Loucy (cell line): Measurements from ENCODE around the gene AHNAK.

Source experiments
- H2AFZ ChIP-seq: fragments of 200-600 bp; sonication (generic); 2 replicates; pipeline ENCODE4 v1.6.0; 2016; ENCODE audit warnings: antibody characterized with exemption, mild to moderate bottlenecking, low read length, moderate library complexity
- H3F3A ChIP-seq: fragments of 200-600 bp; 2 replicates; pipeline ENCODE4 v1.6.0; 2016; ENCODE audit warnings: antibody characterized with exemption, low read depth, mild to moderate bottlenecking
- H3K27me3 ChIP-seq: fragments of 200-600 bp; sonication (generic); 2 replicates; pipeline ENCODE4 v1.6.1; 2014; ENCODE audit warnings: low read length, mild to moderate bottlenecking; ENCODE audit not compliant: insufficient read depth, poor library complexity, severe bottlenecking
- H3K36me3 ChIP-seq: fragments of 200-600 bp; sonication (generic); 2 replicates; pipeline ENCODE4 v1.6.1; 2016; ENCODE audit warnings: low read length; ENCODE audit not compliant: insufficient read depth
- H3K4me1 ChIP-seq: fragments of 200-600 bp; sonication (generic); 2 replicates; pipeline ENCODE4 v1.5.1; 2014; ENCODE audit warnings: low read length, mild to moderate bottlenecking; ENCODE audit not compliant: insufficient read depth, poor library complexity, severe bottlenecking
- H3K4me2 ChIP-seq: fragments of 200-600 bp; sonication (generic); 2 replicates; pipeline ENCODE4 v1.6.0; 2014; ENCODE audit warnings: antibody characterized with exemption, low read length, low read depth, mild to moderate bottlenecking; ENCODE audit not compliant: poor library complexity, severe bottlenecking
- H3K4me3 ChIP-seq: fragments of 200-600 bp; sonication (generic); 2 replicates; pipeline ENCODE4 v1.5.1; 2014; ENCODE audit warnings: low read length, mild to moderate bottlenecking, mixed read lengths; ENCODE audit not compliant: poor library complexity, severe bottlenecking
- H3K79me2 ChIP-seq: fragments of 200-600 bp; sonication (generic); 2 replicates; pipeline ENCODE4 v1.6.1; 2014; ENCODE audit warnings: low read length; ENCODE audit not compliant: insufficient read depth
- H3K9ac ChIP-seq: fragments of 200-600 bp; sonication (generic); 2 replicates; pipeline ENCODE4 v1.6.0; 2014; ENCODE audit warnings: mild to moderate bottlenecking, low read depth, low read length, moderate library complexity; ENCODE audit not compliant: poor library complexity, severe bottlenecking
- H3K9me2 ChIP-seq: fragments of 200-600 bp; sonication (generic); replicated peaks from 2 replicates; pipeline ENCODE4 v1.6.1; 2016; ENCODE audit warnings: low read depth, low read length, mixed read lengths
- H3K9me3 ChIP-seq: fragments of 200-600 bp; sonication (generic); 2 replicates; pipeline ENCODE4 v1.6.1; 2014; ENCODE audit warnings: mild to moderate bottlenecking, antibody characterized with exemption, low read length, low read depth; ENCODE audit not compliant: insufficient read depth
- H4K20me1 ChIP-seq: fragments of 200-600 bp; sonication (generic); 2 replicates; pipeline ENCODE4 v1.6.0; 2014; ENCODE audit warnings: antibody characterized with exemption, low read length, mild to moderate bottlenecking; ENCODE audit not compliant: insufficient read depth, poor library complexity, severe bottlenecking
- EZH2phosphoT487 ChIP-seq: fragments of 200-600 bp; IDR thresholded peaks from 2 replicates; pipeline ENCODE4 v1.6.1; 2018; ENCODE audit warnings: antibody characterized with exemption, mild to moderate bottlenecking, moderate library complexity, borderline replicate concordance
- TF ChIP-seq, protein P1 (sequence below): fragments of 200-600 bp; sonication (generic); conservative IDR thresholded peaks from 2 replicates; pipeline ENCODE4 v1.5.1; 2014; ENCODE audit warnings: mild to moderate bottlenecking, antibody characterized with exemption, low read length

The AHNAK gene

DNA sequence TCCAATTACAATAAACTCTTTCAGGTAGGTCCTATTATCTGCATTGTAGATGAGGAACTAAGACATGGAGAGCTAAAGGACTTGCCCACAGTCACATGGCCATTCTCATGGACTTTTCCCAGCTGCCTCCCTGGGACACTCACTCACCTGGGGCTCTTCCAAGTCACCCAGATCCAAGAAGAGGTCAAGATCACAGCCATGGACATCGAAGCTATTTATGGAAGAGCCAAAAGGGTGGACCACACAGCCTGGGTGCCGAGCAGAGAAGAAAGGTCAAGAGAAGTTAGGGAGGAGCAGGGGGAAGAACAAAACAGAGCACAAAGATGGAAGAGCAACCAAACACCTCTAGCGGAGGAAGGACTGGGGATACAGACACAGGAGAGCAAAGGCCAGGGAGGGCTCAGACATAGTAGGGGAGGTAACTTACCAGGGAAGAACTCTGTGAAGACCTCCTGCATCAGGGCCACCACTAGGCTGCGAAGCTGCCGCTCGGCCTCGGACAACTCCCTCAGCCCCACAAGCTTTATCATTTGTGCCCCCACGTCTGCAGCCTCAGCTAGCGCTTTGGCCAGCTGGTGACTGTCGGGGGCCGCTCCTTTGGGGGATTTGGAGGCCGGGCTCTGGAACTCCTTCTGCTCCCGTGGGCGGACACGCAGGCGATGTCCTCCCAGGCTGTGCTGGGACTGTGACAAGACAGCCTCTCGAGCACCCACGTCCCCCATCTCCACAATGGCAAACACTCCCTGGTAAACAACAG, 34.5 kb upstream of the AHNAK start:
- Histone ChIP-seq H2AFZ (no peak overlapping the region), H3K9me2 (no peaks in the 10 kb centered on the region), H3K9ac (no peak overlapping the region), H4K20me1 (peaks cover 4% of the 10 kb centered on the region), H3F3A (no peaks in the 10 kb centered on the region), H3K36me3 (peaks cover 39% of the 10 kb centered on the region; the same call in 1 of the 2 replicates), H3K4me3 (no peak overlapping the region), H3K9me3 (no peaks in the 10 kb centered on the region), H3K4me1 (no peaks in the 10 kb centered on the region), H3K79me2 (peaks cover 31% of the 10 kb centered on the region; the same call in 1 of the 2 replicates), H3K27me3 (no peaks in the 10 kb centered on the region), H3K4me2 (no peak overlapping the region)
- TF ChIP-seq, protein P1, sequence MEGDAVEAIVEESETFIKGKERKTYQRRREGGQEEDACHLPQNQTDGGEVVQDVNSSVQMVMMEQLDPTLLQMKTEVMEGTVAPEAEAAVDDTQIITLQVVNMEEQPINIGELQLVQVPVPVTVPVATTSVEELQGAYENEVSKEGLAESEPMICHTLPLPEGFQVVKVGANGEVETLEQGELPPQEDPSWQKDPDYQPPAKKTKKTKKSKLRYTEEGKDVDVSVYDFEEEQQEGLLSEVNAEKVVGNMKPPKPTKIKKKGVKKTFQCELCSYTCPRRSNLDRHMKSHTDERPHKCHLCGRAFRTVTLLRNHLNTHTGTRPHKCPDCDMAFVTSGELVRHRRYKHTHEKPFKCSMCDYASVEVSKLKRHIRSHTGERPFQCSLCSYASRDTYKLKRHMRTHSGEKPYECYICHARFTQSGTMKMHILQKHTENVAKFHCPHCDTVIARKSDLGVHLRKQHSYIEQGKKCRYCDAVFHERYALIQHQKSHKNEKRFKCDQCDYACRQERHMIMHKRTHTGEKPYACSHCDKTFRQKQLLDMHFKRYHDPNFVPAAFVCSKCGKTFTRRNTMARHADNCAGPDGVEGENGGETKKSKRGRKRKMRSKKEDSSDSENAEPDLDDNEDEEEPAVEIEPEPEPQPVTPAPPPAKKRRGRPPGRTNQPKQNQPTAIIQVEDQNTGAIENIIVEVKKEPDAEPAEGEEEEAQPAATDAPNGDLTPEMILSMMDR = no peak
- no peak for TF ChIP-seq EZH2phosphoT487

DNA sequence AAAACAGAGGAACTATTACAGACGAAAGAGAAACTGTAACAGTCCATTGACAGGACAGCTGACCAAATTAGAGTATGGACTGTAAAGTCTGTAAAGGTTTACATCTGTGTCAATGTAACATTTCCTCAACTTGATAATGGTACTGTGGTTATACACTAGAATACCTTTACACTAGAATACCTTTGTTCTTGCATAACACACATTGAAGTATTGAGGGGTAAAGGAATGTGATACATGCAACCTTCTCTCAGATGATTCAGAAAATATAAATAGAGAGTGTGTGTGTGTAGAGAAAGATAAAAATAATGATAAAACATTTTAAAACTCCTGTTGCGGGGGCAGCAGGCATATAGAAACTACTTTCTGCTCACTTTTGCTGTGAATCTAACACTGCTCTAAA, 32.6 kb upstream of the AHNAK start:
- H3K36me3 ChIP-seq = peaks cover 39% of the 10 kb centered on the region; the same call in 1 of the 2 replicates
- H3K9me2 ChIP-seq = no peaks in the 10 kb centered on the region
- no peaks in the 10 kb centered on the region for H3K27me3 ChIP-seq
- peaks cover 8% of the 10 kb centered on the region for H3K4me1 ChIP-seq
- peaks cover 33% of the 10 kb centered on the region; the same call in 1 of the 2 replicates for H3K79me2 ChIP-seq
- peaks cover 4% of the 10 kb centered on the region for H4K20me1 ChIP-seq
- H2AFZ ChIP-seq = no peak overlapping the region
- no peak overlapping the region for H3K4me2 ChIP-seq
- no peak overlapping the region for H3K9ac ChIP-seq
- H3K4me3 ChIP-seq = no peak overlapping the region
- no peaks in the 10 kb centered on the region for H3K9me3 ChIP-seq
- TF ChIP-seq EZH2phosphoT487 = no peak
- TF ChIP-seq, protein P1 = no peak
- no peaks in the 10 kb centered on the region for H3F3A ChIP-seq

DNA sequence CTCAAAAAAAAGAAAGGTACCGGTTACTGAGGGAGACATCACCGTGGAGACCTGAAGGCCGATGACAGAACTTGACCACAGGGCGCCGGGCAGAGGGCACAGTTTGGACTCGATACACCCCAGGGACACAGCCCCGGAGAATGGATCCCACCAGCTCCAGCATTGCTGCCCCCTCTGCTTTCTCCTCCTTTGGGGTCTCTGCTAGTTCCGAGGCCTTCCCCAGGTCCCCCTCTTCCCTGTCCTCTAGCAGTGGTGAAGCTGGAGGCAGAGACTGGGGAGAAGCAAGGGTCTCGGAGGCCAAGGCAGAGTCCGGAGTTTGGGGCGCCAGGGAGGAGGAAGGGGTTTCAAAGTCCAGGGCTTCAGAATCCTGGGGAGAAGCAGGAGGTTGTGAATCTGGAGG, 31.9 kb upstream of the AHNAK start:
- Histone ChIP-seq H3K9me3 (no peaks in the 10 kb centered on the region), H3K4me2 (no peak overlapping the region), H3F3A (no peaks in the 10 kb centered on the region), H4K20me1 (no peaks in the 10 kb centered on the region), H2AFZ (no peak overlapping the region), H3K4me3 (no peak overlapping the region), H3K4me1 (peaks cover 9% of the 10 kb centered on the region), H3K36me3 (peaks cover 36% of the 10 kb centered on the region; the same call in 1 of the 2 replicates), H3K9me2 (no peaks in the 10 kb centered on the region), H3K27me3 (peaks cover 2% of the 10 kb centered on the region), H3K9ac (no peak overlapping the region), H3K79me2 (peaks cover 27% of the 10 kb centered on the region)
- no peak for TF ChIP-seq EZH2phosphoT487
- TF ChIP-seq, protein P1 = no peak
